SU-DHL-6 (cell line): ENCODE results near the gene ADORA3.

ENCODE experiments used
- H2AFZ ChIP-seq: fragments of 200-600 bp; sonication (generic); 2 replicates; pipeline ENCODE4 v1.6.1; 2014; ENCODE audit warnings: low read depth, mild to moderate bottlenecking, moderate library complexity, mixed read lengths, antibody characterized with exemption, low read length; ENCODE audit not compliant: severe bottlenecking
- H3F3A ChIP-seq: fragments of 200-600 bp; shearing (Covaris generic); 2 replicates; pipeline ENCODE4 v1.6.0; 2016; ENCODE audit warnings: antibody characterized with exemption, mild to moderate bottlenecking; ENCODE audit not compliant: insufficient read depth
- H3K27ac ChIP-seq: fragments of 200-600 bp; sonication (generic); 2 replicates; pipeline ENCODE4 v1.5.1; 2016; ENCODE audit warnings: low read depth, mild to moderate bottlenecking, low read length, moderate library complexity, mixed read lengths
- H3K27me3 ChIP-seq: fragments of 200-600 bp; sonication (generic), shearing (Covaris generic); 2 replicates; pipeline ENCODE4 v1.6.0; 2014; ENCODE audit warnings: mild to moderate bottlenecking, low read length
- H3K36me3 ChIP-seq: fragments of 200-600 bp; sonication (generic); 2 replicates; pipeline ENCODE4 v1.6.1; 2014; ENCODE audit warnings: mild to moderate bottlenecking, low read length, mixed read lengths
- H3K4me2 ChIP-seq: fragments of 300-600, 200-600 bp; shearing (Covaris generic), sonication (generic); 2 replicates; pipeline ENCODE4 v1.6.0; 2014; ENCODE audit warnings: low read length, low read depth, mild to moderate bottlenecking; ENCODE audit not compliant: poor library complexity, severe bottlenecking
- H3K4me3 ChIP-seq: fragments of 200-600 bp; sonication (generic); 2 replicates; pipeline ENCODE4 v1.5.1; 2014; ENCODE audit warnings: antibody characterized with exemption, low read length, mild to moderate bottlenecking, mixed read lengths; ENCODE audit not compliant: insufficient read depth, poor library complexity, severe bottlenecking
- H3K79me2 ChIP-seq: fragments of 200-600 bp; sonication (generic); 2 replicates; pipeline ENCODE4 v1.6.1; 2014; ENCODE audit warnings: mild to moderate bottlenecking, low read length, moderate library complexity; ENCODE audit not compliant: insufficient read depth
- H3K9ac ChIP-seq: fragments of 200-600 bp; sonication (generic); 2 replicates; pipeline ENCODE4 v1.7.0; 2014; ENCODE audit warnings: mild to moderate bottlenecking, low read length
- H3K9me2 ChIP-seq: fragments of 200-600 bp; sonication (generic); replicated peaks from 2 replicates; pipeline ENCODE4 v1.6.1; 2014; ENCODE audit warnings: low read length; ENCODE audit not compliant: insufficient read depth
- H3K9me3 ChIP-seq: fragments of 200-600 bp; sonication (generic); 2 replicates; pipeline ENCODE4 v1.6.1; 2014; ENCODE audit warnings: low read length, mixed read lengths; ENCODE audit not compliant: insufficient read depth
- H4K20me1 ChIP-seq: fragments of 200-600 bp; sonication (generic); 2 replicates; pipeline ENCODE4 v1.6.1; 2014; ENCODE audit warnings: low read depth, mild to moderate bottlenecking, antibody characterized with exemption, low read length, moderate library complexity, mixed read lengths
- EZH2phosphoT487 ChIP-seq: fragments of 200-600 bp; sonication (generic), shearing (Covaris generic); conservative IDR thresholded peaks from 2 replicates; pipeline ENCODE4 v1.6.1; 2018; ENCODE audit warnings: mild to moderate bottlenecking, antibody characterized with exemption, low read length, moderate library complexity, mixed read lengths
- TF ChIP-seq, protein P1 (sequence below): fragments of 200-600 bp; sonication (generic); IDR thresholded peaks from one replicate; pipeline ENCODE4 v1.5.1; 2017; ENCODE audit warnings: antibody characterized with exemption, mild to moderate bottlenecking, low read length, moderate library complexity; ENCODE audit not compliant: insufficient read depth, poor library complexity, severe bottlenecking

The ADORA3 gene

DNA sequence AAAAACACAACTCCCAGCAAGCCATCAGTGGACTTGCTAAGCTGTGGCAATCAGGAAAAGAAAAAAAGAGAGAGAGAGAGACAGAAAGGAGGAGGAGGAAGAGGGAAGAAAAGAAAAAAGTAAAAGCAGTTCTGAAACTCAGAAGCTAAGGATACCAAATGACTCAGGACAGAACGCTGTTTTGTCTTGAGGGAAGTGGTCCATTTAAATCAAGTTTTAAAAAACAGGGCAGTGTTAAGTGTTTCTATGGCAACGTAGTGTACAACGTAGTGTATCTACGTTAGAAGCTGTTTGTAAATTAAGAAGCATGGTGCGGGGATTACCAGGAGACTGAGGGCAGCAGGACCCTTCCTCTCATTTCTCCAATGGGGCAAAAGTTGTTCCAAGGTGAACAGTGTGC lies 5.8 kb downstream of the ADORA3 start:
- Histone ChIP-seq H3K4me2 (no peak overlapping the region), H3K79me2 (no peaks in the 10 kb centered on the region), H3K4me3 (no peak overlapping the region), H3K9ac (no peak overlapping the region), H3K27me3 (no peaks in the 10 kb centered on the region), H3K36me3 (no peaks in the 10 kb centered on the region), H4K20me1 (no peaks in the 10 kb centered on the region), H3K27ac (no peak overlapping the region), H3K9me2 (no peaks in the 10 kb centered on the region), H2AFZ (peak overlapping the region; percentile 4), H3K9me3 (no peaks in the 10 kb centered on the region), H3F3A (no peaks in the 10 kb centered on the region)
- TF ChIP-seq, protein P1, sequence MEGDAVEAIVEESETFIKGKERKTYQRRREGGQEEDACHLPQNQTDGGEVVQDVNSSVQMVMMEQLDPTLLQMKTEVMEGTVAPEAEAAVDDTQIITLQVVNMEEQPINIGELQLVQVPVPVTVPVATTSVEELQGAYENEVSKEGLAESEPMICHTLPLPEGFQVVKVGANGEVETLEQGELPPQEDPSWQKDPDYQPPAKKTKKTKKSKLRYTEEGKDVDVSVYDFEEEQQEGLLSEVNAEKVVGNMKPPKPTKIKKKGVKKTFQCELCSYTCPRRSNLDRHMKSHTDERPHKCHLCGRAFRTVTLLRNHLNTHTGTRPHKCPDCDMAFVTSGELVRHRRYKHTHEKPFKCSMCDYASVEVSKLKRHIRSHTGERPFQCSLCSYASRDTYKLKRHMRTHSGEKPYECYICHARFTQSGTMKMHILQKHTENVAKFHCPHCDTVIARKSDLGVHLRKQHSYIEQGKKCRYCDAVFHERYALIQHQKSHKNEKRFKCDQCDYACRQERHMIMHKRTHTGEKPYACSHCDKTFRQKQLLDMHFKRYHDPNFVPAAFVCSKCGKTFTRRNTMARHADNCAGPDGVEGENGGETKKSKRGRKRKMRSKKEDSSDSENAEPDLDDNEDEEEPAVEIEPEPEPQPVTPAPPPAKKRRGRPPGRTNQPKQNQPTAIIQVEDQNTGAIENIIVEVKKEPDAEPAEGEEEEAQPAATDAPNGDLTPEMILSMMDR = no peak
- TF ChIP-seq EZH2phosphoT487 = no peak

DNA sequence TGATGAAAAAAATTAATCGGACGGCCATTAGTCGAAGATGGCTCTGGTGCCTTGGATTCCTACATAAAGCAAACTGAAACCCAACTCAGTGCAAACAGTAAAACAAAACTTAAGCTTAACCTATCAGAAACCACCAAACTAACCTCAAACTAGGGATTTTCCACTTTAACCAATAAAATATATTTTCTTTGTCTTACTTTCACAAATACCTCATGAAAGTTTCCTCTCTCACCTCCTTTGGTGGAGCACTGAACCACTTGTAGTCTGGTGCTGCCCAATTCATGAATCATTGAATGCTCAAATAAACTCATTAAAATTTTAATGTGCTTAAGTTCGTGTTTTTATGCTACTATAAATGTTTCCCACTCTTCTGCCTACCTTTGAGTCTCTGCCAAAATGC lies 7.0 kb downstream of the ADORA3 start:
- no peaks in the 10 kb centered on the region for H3K9me2 ChIP-seq
- no peak overlapping the region for H3K9ac ChIP-seq
- no peaks in the 10 kb centered on the region for H4K20me1 ChIP-seq
- H3K36me3 ChIP-seq = no peaks in the 10 kb centered on the region
- no peak overlapping the region for H3K27ac ChIP-seq
- TF ChIP-seq EZH2phosphoT487 = no peak
- TF ChIP-seq, protein P1 = no peak
- no peaks in the 10 kb centered on the region for H3K79me2 ChIP-seq
- no peak overlapping the region for H2AFZ ChIP-seq
- no peaks in the 10 kb centered on the region for H3F3A ChIP-seq
- H3K27me3 ChIP-seq = no peaks in the 10 kb centered on the region
- no peaks in the 10 kb centered on the region for H3K9me3 ChIP-seq
- no peak overlapping the region for H3K4me3 ChIP-seq
- no peak overlapping the region for H3K4me2 ChIP-seq

DNA sequence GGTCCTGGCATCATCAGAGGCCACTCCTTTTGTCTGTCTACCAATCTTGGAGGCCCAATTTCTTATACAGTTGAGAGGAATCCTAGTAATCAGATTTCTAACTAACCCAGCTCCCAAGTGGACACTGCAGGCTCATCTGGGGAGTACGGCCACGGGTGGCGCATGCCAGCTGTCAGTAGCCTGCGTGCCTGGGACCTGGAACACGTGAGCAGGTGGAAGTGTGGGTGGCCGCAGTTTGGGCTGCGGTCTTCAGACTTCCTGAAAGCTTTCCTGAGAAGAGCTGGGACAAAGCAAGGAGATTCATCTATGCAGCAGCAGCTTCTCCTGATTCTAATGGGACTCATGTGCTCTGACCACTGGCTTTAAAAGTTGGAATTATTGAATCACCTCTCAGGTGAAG lies 12.4 kb downstream of the ADORA3 start:
- H3K4me3 ChIP-seq = no peak overlapping the region
- no peak overlapping the region for H3K4me2 ChIP-seq
- H3K27me3 ChIP-seq = no peaks in the 10 kb centered on the region
- H3F3A ChIP-seq = no peaks in the 10 kb centered on the region
- no peak overlapping the region for H2AFZ ChIP-seq
- no peaks in the 10 kb centered on the region for H3K79me2 ChIP-seq
- no peak overlapping the region for H3K9ac ChIP-seq
- H3K9me3 ChIP-seq = no peaks in the 10 kb centered on the region
- no peaks in the 10 kb centered on the region for H3K36me3 ChIP-seq
- no peaks in the 10 kb centered on the region for H4K20me1 ChIP-seq
- TF ChIP-seq, protein P1 = no peak
- no peak for TF ChIP-seq EZH2phosphoT487
- no peak overlapping the region for H3K27ac ChIP-seq
- no peaks in the 10 kb centered on the region for H3K9me2 ChIP-seq
